Measurements from ENCODE around the gene DNASE2B. TPM values are rescaled to one million over a fixed set of nuclear protein-coding genes. Genes with fewer than 3 reads are reported as not detected.

Gene DNASE2B
- total RNA-seq, 1 experiment from 2014 or later = not detected

DNA sequence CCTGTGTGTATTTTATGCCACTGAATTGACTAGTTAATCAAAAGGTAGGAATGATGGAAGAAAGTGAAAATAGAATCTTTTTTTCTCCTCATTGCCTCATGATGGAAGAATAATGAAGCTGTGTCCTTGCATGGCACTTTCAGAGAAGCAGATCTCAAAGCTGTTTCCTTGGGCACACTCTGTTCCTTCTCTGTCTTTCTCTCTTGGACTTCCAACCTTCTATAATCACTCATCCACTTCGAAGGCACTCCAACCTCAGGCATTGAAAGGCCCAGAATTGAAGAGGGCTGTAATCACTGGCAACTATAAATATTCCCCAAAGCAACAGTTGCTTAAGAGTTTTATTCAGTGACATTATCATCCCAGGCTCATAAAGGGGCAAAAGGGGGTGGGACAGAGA is 31.1 kb upstream of the DNASE2B start:
- Histone ChIP-seq H2AFZ (ENCODE audit: low read length) (no peak overlapping the region), H3K18ac (ENCODE audit: insufficient read length, low read depth, low read length) (no peak overlapping the region), H3K9me3 (ENCODE audit: control insufficient read depth, low read depth, low read length) (no peaks in the 10 kb centered on the region), H2BK15ac (ENCODE audit: low read depth, low read length) (no peak overlapping the region), H3K27me3 (ENCODE audit: insufficient read depth, low read length) (no peaks in the 10 kb centered on the region), H2BK20ac (ENCODE audit: low read depth, low read length, poor library complexity, severe bottlenecking) (no peak overlapping the region), H3K27ac (ENCODE audit: insufficient read length, low read depth, low read length) (no peak overlapping the region), H2BK5ac (ENCODE audit: insufficient read length, low read length) (no peak overlapping the region), H3K79me1 (ENCODE audit: insufficient read depth, low read depth, low read length, poor library complexity, severe bottlenecking) (no peaks in the 10 kb centered on the region), H3K4me2 (ENCODE audit: insufficient read depth, insufficient read length, low read length) (no peak overlapping the region), H4K5ac (ENCODE audit: insufficient read length, low read depth, low read length) (no peak overlapping the region), H3K79me2 (ENCODE audit: insufficient read depth, low read length) (no peaks in the 10 kb centered on the region), H3K56ac (ENCODE audit: insufficient read length, low read depth, low read length) (no peak overlapping the region), H2BK12ac (ENCODE audit: insufficient read length, low read depth, low read length) (no peak overlapping the region), H2AK5ac (ENCODE audit: insufficient read length, low read length) (no peak overlapping the region), H4K8ac (replicated peaks; ENCODE audit: insufficient read length, low read depth, low read length) (no peak overlapping the region), H4K20me1 (ENCODE audit: control insufficient read depth, insufficient read depth, insufficient read length) (no peaks in the 10 kb centered on the region), H3K23me2 (ENCODE audit: insufficient read length, low read depth, low read length, poor library complexity, severe bottlenecking) (no peaks in the 10 kb centered on the region), H3K4me1 (ENCODE audit: insufficient read depth, low read length) (no peaks in the 10 kb centered on the region), H4K91ac (ENCODE audit: insufficient read length, low read depth, low read length) (no peak overlapping the region), H3K23ac (ENCODE audit: insufficient read length, low read depth, low read length) (no peak overlapping the region), H3K4ac (ENCODE audit: low read depth, low read length) (no peak overlapping the region), H3T11ph (ENCODE audit: low read length) (no peak overlapping the region), H3K9ac (ENCODE audit: extremely low read depth, insufficient read length, low read length) (no peak overlapping the region), H3K14ac (ENCODE audit: insufficient read depth, low read length) (no peak overlapping the region), H2BK120ac (ENCODE audit: low read depth, low read length, poor library complexity, severe bottlenecking) (no peak overlapping the region)
- DNase-seq = no peak
- Mint-ChIP-seq H3K9me3 (no peaks in the 10 kb centered on the region), H3K27me3 (ENCODE audit: low read depth) (no peaks in the 10 kb centered on the region; the same call in 1 of the 2 replicates), H3K4me3 (no peak overlapping the region), H3K27ac (no peak overlapping the region), H3K4me1 (no peaks in the 10 kb centered on the region), H3K36me3 (ENCODE audit: insufficient read depth in 1 of 3, low read depth in 3 of 3) (no peaks in the 10 kb centered on the region; a peak in 1 of 7 replicates)
- TF ChIP-seq, protein P1, sequence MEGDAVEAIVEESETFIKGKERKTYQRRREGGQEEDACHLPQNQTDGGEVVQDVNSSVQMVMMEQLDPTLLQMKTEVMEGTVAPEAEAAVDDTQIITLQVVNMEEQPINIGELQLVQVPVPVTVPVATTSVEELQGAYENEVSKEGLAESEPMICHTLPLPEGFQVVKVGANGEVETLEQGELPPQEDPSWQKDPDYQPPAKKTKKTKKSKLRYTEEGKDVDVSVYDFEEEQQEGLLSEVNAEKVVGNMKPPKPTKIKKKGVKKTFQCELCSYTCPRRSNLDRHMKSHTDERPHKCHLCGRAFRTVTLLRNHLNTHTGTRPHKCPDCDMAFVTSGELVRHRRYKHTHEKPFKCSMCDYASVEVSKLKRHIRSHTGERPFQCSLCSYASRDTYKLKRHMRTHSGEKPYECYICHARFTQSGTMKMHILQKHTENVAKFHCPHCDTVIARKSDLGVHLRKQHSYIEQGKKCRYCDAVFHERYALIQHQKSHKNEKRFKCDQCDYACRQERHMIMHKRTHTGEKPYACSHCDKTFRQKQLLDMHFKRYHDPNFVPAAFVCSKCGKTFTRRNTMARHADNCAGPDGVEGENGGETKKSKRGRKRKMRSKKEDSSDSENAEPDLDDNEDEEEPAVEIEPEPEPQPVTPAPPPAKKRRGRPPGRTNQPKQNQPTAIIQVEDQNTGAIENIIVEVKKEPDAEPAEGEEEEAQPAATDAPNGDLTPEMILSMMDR (conservative IDR thresholded peaks at IDR 0.05) = no peak
- WGBS (ENCODE audit: extremely low coverage, insufficient read length, low lambda C conversion rate) = no CpG with 5 or more reads among the region's 1 CpG

Data from H9 (cell line).